Urinary bladder (tissue), 4 donors: ENCODE results near the gene RRP9. TPM values are rescaled to one million over a fixed set of nuclear protein-coding genes. Genes with fewer than 3 reads are reported as not detected.
"Not testable (repeated sequence)": the region's sequence is repeated elsewhere in the genome, so short reads cannot be mapped to it uniquely, and the experiment has no call there.

Source experiments
- DNase-seq: peaks from one replicate; pipeline ENCODE4 v3.0.0-alpha.2; 2015; ENCODE audit errors: extremely low spot score
- H3K27ac ChIP-seq: one replicate; pipeline ENCODE4 v1.5.1; 2013; ENCODE audit warnings: low read depth, mild to moderate bottlenecking, moderate library complexity
- H3K36me3 ChIP-seq: one replicate; pipeline ENCODE4 v1.6.1; 2013; ENCODE audit warnings: mild to moderate bottlenecking, moderate library complexity; ENCODE audit not compliant: insufficient read depth
- H3K4me1 ChIP-seq: one replicate; pipeline ENCODE4 v1.6.1; 2013; ENCODE audit warnings: mild to moderate bottlenecking, moderate library complexity; ENCODE audit not compliant: insufficient read depth
- H3K4me3 ChIP-seq: one replicate; pipeline ENCODE4 v1.5.1; 2013; ENCODE audit warnings: low read depth, low read length
- WGBS: extraction: QIAGEN DNeasy Blood & Tissue Kit; methylation state at CpG from one replicate; pipeline ENCODE4 v1.1.7; 2013; 5-methylcytosine and 5-hydroxymethylcytosine counted together
- polyA plus RNA-seq: library from polyadenylated mRNA; stranded (reverse); fragments of 200-250 nt; gene quantifications from one replicate; pipeline ENCODE4 v1.2.3, GENCODE V29; 2013
- total RNA-seq: library from RNA; depleted of rRNA; stranded (reverse); fragments of >200 nt; gene quantifications from one replicate; pipeline ENCODE4 v1.2.3, GENCODE V29; 2014
- donor health status: healthy with polysubstance abuse.
- donor health status: healthy.

The RRP9 gene
- total and polyA plus RNA-seq, 2 donors = 7.7 to 29.5 TPM

DNA sequence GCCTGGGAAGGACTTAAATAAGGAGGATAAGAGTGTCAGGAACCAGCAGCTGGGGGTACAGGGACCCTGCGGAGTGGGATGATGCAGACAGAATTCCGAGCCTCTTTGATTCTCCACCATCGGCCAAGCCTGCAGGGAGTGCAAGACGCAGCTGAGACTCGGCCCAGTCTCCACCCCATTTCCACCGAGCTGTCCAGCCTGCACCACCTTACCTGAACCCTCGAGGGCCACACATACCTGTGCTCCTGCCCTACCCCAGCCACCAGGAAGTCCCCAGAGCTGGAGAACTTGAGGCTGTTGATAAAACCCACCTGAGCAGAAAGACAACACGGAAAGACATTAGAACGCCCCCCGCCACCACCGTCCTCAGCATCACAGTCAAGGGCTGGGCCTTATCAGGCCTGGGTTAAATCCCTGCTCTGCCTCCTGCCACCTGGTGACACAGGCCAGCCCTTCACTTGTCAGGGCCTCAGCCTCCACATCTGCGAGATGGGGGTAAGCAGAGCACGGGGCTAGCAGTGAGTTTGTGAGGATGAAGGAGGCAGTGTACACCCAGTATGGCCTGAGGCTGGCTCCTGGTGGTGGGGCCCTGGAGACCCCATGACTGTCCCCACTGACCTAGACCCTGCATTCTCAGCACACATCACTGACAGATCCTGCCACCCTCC lies 8.1 kb downstream of the RRP9 start:
- H3K36me3 ChIP-seq = no peaks in the 10 kb centered on the region

DNA sequence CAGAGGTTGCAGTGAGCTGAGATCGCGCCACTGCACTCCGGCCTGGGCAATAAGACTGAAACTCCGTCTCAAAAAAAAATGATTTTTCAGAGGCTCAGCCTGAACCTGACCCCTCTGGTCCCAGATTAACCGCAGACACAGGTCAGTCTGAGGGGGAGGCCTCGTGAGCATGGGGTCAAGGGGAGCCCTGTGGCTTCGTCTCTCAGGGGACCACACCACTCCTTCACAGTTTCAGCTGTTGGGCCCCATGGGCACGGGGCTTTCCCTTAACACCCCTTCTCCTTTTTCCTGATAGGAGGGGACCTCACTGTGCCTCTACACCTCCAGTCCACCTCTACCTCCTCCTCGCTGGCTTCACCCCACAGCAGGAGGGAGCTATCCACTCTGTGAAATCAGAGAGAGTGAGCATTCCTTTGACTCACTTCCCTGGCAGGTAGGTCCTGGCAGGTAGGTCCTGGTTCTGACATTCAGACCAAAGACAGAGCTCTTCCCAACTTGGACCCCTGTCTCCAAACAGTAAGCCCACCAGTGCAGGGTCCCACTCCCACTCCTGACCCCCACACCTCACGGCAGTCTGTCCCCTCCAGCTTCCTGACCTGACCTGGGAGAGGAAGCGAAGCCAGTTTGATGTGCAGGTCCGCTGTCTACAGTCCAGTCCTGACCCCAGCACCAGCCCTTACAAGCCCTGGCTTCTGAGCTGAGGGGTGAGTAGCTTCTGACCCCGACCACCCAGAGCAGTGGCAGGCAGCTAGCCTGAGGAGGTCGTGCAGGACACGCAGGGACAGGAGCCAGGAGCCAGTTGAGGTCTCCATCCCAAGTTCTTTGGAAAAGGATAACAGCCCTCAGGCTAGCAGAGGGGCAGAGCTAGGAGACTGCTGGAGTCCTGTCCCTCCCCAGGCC lies 9.0 kb downstream of the RRP9 start:
- 91% methylated on average over 15 of the region's 15 CpGs for WGBS
- Histone ChIP-seq H3K36me3 (no peaks in the 10 kb centered on the region), H3K27ac (no peak overlapping the region), H3K4me1 (no peaks in the 10 kb centered on the region), H3K4me3 (no peak overlapping the region)
- no peak for DNase-seq

More for the DNA sequence above, 8.1 kb downstream of the RRP9 start:
- 91% methylated on average over 13 of the region's 13 CpGs for WGBS
- no peak overlapping the region for H3K27ac ChIP-seq
- H3K4me3 ChIP-seq = no peak overlapping the region
- H3K4me1 ChIP-seq = no peaks in the 10 kb centered on the region
- DNase-seq = no peak

DNA sequence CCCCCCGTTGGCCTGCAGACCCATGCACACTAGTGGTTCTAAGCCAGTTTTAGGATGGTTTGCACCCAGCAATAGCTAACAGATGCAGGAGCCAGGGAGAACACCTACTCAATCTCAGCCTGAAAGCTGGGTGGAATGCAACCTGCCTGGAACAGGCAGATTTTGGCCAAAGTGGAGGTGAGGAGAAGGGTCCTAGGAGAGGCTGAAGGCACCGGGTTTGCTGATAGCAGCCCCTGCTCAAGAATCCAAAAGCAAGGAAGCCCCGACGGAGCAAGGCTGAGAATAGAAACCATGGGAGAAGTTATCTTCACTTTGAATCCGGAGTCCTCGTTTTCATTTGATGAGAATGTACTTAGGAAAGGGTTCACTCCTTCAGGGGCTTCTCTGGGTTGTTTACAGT lies 9.9 kb downstream of the RRP9 start:
- Histone ChIP-seq H3K4me1 (no peaks in the 10 kb centered on the region), H3K36me3 (no peaks in the 10 kb centered on the region), H3K4me3 (no peak overlapping the region), H3K27ac (no peak overlapping the region)
- no peak for DNase-seq
- WGBS = 92% methylated on average over 6 of the region's 6 CpGs

DNA sequence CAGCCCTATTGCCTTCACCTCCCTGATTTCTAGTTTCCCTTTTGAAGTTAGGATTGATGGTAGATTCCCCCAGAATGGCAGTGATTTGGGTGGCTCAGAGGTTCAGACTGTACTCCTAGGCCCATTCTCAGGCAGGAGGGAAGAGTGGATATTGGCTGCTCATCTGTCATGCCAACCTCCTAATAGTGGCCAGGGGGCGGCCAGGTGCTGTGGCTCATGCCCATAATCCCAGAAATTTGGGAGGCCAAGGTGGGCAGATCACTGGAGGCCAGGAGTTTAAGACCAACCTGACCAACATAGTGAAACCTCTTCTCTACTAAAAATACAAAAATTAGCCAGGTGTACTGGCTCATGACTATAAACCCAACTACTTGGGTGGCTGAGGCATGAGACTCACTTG lies 11.3 kb downstream of the RRP9 start:
- H3K27ac ChIP-seq = no peak overlapping the region
- no peaks in the 10 kb centered on the region for H3K36me3 ChIP-seq
- H3K4me3 ChIP-seq = no peak overlapping the region
- H3K4me1 ChIP-seq = no peaks in the 10 kb centered on the region
- WGBS = 95% methylated on average over 1 of the region's 1 CpG
- no peak for DNase-seq

DNA sequence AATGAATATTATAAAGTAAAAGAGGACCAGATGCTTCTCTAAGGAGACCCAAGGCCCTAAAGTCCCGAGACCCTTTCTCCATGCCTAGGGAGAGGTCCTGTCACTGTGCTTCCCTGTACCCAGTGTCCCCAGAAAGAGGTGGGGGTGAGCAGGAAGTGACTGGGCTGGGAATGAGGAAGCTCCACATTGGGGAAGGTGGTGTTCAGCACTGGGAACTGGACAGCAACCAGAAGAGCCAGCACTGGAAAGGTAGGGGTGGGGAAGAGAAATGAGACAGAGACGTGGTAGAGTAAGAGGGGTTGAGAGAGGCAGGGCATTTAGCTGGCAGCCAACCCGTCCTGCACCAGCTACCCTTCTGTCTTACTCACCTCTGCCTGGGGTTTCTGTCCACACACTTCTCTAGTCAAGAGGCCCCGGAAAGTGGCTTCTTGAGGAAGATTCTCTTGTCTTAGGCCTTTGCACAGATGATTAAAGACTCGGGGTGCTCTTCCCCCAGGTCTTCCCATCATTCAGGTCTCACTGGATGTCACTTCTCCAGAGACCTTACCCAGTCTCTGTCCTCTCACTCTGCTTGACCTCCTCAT lies 12.2 kb downstream of the RRP9 start:
- no peaks in the 10 kb centered on the region for H3K4me1 ChIP-seq
- no peak overlapping the region for H3K27ac ChIP-seq
- 72% methylated on average over 5 of the region's 5 CpGs for WGBS
- no peak for DNase-seq
- H3K36me3 ChIP-seq = no peaks in the 10 kb centered on the region
- no peak overlapping the region for H3K4me3 ChIP-seq

DNA sequence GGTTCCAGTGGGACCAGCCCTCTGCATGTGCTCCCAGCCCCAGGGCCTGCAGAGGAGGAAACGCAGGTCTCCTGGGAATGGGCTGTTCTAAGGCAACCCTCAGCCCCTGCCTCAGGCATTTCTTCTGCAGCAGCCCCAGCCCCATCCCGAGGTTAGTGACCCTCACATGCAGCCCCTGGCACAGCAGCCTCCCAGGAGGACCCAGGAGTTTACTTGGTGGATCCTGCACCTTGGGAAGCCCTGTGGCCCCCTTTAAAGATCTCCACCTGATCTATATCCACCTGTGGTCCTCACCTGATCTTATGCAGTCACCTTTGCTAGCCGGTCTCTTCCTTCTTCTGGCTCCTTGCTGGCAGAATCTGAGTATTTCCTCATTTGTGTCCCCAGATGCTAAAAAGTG lies 12.7 kb downstream of the RRP9 start:
- 84% methylated on average over 3 of the region's 3 CpGs for WGBS
- H3K4me3 ChIP-seq, H3K36me3 ChIP-seq, H3K4me1 ChIP-seq, DNase-seq, H3K27ac ChIP-seq: not testable (repeated sequence)

DNA sequence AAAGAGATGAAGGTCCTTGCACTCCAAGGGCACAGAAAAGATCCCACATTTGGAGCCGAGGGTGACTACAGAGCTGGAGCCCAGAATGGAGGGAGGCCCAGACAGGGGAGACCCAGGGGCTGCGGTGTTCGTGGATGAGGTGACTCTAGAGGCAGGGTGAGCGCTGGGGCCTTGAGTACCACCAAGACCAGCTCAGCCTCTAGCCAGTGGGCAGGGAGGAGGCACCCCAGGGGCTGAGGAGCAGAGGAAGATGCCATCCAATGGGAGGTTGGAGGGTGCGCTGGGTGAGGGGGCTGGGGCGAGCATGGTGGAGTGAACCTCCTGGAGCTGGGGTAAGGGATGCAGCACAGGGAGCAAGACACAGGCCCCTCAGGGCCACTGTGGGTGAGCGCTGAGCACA lies 13.3 kb downstream of the RRP9 start:
- no peak overlapping the region for H3K27ac ChIP-seq
- no peak overlapping the region for H3K4me3 ChIP-seq
- no peak for DNase-seq
- no peaks in the 10 kb centered on the region for H3K36me3 ChIP-seq
- H3K4me1 ChIP-seq = no peaks in the 10 kb centered on the region
- 94% methylated on average over 7 of the region's 7 CpGs for WGBS

DNA sequence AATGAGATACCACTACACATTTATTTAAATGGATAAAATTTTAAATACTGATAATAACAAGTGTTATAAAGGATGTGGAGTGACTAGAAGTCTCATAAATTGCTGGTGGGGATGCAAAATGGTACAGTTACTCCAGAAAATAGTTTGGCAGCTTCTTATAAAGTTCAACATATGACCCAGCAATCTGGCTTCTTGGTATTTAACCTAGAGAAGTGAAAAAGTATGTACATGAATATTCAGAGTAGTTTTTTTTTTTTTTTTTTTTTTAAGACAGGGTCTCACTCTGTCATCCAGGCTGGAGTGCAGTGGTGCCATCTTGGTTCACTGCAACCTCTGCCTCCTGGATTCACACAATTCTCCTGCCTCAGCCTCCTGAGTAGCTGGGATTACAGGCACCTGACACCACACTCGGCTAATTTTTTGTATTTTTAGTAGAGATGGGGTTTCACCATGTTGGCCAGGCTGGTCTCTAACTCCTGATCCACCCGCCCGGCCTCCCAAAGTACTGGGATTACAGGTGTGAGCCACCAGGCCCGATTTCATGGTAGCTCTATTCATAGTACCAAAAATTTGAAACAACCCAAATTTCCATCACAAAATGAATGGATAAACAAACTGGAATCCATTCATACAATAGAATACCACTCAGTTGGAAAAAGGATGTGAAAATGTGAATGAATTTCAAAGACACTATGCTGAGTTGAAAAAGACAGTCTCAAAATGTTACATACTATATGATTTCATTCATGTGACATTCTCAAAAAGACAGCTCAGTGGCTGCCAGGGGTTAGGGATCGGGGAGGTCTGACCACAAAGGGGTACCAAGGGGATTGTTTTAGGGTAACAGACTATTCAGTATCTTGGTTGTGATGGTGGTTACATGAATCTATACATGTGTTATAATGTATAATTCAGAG lies 14.4 kb downstream of the RRP9 start:
- 88% methylated on average over 5 of the region's 5 CpGs for WGBS
- no peak overlapping the region for H3K4me3 ChIP-seq
- H3K36me3 ChIP-seq = no peaks in the 10 kb centered on the region
- H3K27ac ChIP-seq = no peak overlapping the region
- no peaks in the 10 kb centered on the region for H3K4me1 ChIP-seq
- DNase-seq = no peak

DNA sequence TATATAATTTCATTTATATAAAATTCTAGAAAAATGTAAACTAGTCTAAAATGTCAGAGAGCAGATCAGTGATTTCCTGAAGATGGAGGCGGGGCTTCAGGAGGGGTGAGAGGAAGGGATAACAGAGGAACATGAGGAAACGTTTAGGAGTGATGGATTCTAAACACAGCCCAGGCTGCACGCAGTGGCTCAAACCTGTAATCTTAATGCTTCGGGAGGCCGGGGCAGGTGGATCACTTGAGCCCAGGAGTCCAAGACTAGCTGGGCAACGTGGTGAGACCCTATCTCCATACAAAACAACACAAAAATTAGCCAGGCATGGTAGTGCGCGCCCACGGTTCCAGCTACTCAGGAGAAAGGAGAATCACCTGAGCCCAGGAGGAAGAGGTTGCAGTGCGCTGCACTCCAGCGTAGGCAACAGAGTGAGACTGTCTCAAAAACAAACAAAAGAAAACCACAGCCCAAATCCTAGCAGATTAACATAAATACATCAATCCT lies 20.6 kb downstream of the RRP9 start:
- H3K4me3 ChIP-seq = no peak overlapping the region
- no peak for DNase-seq
- H3K27ac ChIP-seq = no peak overlapping the region
- no peaks in the 10 kb centered on the region for H3K4me1 ChIP-seq
- 75% methylated on average over 11 of the region's 11 CpGs for WGBS
- no peaks in the 10 kb centered on the region for H3K36me3 ChIP-seq

DNA sequence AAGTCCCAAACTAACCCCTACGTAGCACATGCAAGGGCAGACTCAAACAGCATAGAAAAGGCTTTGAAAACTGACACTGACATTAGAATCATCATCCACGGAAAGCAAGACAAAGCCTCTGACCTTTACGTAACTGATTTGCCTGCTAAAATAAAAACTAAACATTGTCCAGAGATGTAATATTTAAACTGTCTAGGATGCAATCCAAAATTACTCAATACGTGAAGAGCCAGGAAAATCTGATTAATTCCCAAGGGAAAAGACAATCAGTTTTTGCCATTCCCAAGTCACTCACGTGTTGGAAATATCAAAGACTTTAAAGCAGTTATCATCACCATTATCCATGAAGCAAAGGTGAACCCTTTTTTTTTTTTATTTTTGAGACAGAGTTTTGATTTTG lies 25.3 kb downstream of the RRP9 start:
- 40% methylated on average over 5 of the region's 5 CpGs for WGBS
- H3K4me1 ChIP-seq = no peaks in the 10 kb centered on the region
- H3K27ac ChIP-seq = no peak overlapping the region
- no peaks in the 10 kb centered on the region for H3K36me3 ChIP-seq
- no peak for DNase-seq
- H3K4me3 ChIP-seq = no peak overlapping the region

DNA sequence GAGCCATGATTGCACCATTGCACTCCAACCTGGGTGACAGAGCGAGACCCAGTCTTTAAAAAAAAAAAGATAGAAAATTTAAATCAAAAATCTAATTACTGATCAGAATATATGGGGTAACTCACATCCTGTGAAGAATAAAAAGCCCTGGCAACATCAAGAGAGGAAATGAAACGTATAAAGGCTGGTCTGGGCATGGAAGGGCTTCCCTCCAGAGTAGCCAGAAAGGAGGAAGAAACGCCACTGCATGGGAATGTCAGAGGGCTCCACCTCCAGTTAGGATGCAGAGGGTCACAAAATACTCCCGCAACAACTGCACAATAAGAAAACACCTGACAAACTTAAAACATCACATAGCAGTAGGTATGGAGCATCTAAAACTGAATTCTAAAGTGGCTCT lies 33.7 kb downstream of the RRP9 start:
- Histone ChIP-seq H3K27ac (no peak overlapping the region), H3K4me1 (no peaks in the 10 kb centered on the region), H3K36me3 (no peaks in the 10 kb centered on the region), H3K4me3 (no peak overlapping the region)
- no peak for DNase-seq
- 75% methylated on average over 4 of the region's 4 CpGs for WGBS

DNA sequence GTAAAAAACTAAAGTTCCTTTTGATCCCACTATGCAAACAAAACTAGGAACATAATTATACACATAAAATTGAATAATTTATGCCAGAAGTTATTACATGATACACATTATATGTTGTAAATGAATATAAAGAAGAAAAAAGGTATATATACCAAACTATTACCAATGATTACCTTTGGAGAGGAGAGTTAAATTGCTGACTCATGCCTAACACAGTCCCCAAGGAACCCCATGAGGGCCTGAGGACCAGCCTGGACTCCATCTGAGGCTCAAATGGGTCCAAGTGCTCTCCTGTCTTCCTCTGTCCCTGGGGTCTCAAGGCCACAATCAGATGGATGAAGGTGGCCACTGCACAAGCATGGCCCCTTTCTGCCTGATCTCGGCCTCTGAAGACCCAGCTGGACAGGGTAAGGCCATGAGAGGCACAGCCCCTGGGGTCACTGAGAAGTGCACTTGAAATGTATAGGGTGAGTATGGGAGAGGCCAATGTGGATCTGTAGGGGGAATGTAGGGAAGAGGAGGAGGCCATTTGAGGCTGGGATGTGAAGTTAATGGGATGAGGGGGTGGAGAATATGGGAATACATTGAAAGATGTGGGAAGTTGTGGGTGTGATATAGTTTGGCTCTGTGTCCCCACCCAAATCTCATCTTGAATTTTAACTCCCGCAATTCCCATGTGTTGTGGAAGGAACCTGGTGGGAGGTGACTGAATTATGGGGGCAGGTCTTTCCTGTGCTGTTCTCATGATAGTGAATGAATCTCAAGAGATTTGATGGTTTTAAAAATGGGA lies 37.5 kb downstream of the RRP9 start:
- H3K36me3 ChIP-seq = no peaks in the 10 kb centered on the region
- DNase-seq = no peak
- 91% methylated on average over 2 of the region's 2 CpGs for WGBS
- no peaks in the 10 kb centered on the region for H3K4me1 ChIP-seq
- no peak overlapping the region for H3K27ac ChIP-seq
- no peak overlapping the region for H3K4me3 ChIP-seq
